Measurements from ENCODE around the gene COL5A1. TPM values are rescaled to one million over a fixed set of nuclear protein-coding genes. Genes with fewer than 3 reads are reported as not detected.
"Not testable (repeated sequence)": the region's sequence is repeated elsewhere in the genome, so short reads cannot be mapped to it uniquely, and the experiment has no call there.

COL5A1 gene
- total RNA-seq, 2 experiments from 2014 or later, result 0.10 TPM; not detected in 1

- Mint-ChIP-seq H3K4me1 (ENCODE audit: low read depth) (no peaks in the 10 kb centered on the region), H3K4me3 (no peak overlapping the region), H3K9me3 (peaks cover 8% of the 10 kb centered on the region), H3K36me3 (ENCODE audit: low read depth) (no peaks in the 10 kb centered on the region), H3K27ac (no peak overlapping the region), H3K27me3 (ENCODE audit: low read depth) (peaks cover 3% of the 10 kb centered on the region)
- intact Hi-C loops (cut with micrococcal nuclease), result no loop called here
- CTCF ChIA-PET, result no interaction called here
- no peak for DNase-seq
These were observed 35.3 kb downstream of the COL5A1 start for GRCh38 chr9:134676886-134677285.

DNA sequence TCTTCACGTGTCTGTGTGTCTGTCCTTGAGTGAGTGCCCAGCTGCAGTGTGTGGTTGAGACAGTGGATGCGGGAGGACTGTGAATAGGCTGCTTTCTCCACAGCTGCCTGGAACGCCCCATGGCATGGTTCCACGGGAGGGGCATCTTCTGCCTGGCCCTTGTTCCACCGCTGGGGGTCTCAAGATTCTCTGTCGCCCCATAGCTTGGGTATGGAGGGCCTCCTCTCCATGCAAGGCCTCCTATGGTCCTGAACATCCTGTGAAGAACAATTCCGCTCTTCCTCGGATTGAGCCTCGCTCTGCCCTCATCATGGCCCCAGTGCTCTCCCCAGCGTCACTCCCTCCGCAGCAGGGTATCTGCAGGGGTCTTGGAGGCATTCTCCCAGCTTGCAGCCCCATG lies 36.1 kb downstream of the COL5A1 start:
- intact Hi-C loops (cut with micrococcal nuclease), result no loop called here
- Mint-ChIP-seq H3K27me3 (ENCODE audit: low read depth) (peaks cover 3% of the 10 kb centered on the region), H3K36me3 (ENCODE audit: low read depth) (no peaks in the 10 kb centered on the region), H3K27ac (no peak overlapping the region), H3K4me1 (ENCODE audit: low read depth) (no peaks in the 10 kb centered on the region), H3K9me3 (peaks cover 8% of the 10 kb centered on the region), H3K4me3 (no peak overlapping the region)
- CTCF ChIA-PET, result no interaction called here
- no peak for DNase-seq

- intact Hi-C loops (cut with micrococcal nuclease), result no loop called here
- Mint-ChIP-seq H3K4me1 (ENCODE audit: low read depth) (no peaks in the 10 kb centered on the region), H3K4me3 (no peak overlapping the region), H3K9me3 (peaks cover 8% of the 10 kb centered on the region), H3K27ac (no peak overlapping the region), H3K36me3 (ENCODE audit: low read depth) (no peaks in the 10 kb centered on the region), H3K27me3 (ENCODE audit: low read depth) (no peaks in the 10 kb centered on the region)
- DNase-seq, result no peak
- CTCF ChIA-PET, result no interaction called here
These were observed 36.6 kb downstream of the COL5A1 start for GRCh38 chr9:134678206-134678605.

- Mint-ChIP-seq H3K27ac (no peak overlapping the region), H3K9me3 (peaks cover 8% of the 10 kb centered on the region), H3K36me3 (ENCODE audit: low read depth) (no peaks in the 10 kb centered on the region), H3K27me3 (ENCODE audit: low read depth) (no peaks in the 10 kb centered on the region), H3K4me1 (ENCODE audit: low read depth) (no peaks in the 10 kb centered on the region), H3K4me3 (no peak overlapping the region)
- intact Hi-C loops (cut with micrococcal nuclease), result no loop called here
- no peak for DNase-seq
- CTCF ChIA-PET, result no interaction called here
These were observed 37.3 kb downstream of the COL5A1 start for GRCh38 chr9:134678666-134679443.

DNA sequence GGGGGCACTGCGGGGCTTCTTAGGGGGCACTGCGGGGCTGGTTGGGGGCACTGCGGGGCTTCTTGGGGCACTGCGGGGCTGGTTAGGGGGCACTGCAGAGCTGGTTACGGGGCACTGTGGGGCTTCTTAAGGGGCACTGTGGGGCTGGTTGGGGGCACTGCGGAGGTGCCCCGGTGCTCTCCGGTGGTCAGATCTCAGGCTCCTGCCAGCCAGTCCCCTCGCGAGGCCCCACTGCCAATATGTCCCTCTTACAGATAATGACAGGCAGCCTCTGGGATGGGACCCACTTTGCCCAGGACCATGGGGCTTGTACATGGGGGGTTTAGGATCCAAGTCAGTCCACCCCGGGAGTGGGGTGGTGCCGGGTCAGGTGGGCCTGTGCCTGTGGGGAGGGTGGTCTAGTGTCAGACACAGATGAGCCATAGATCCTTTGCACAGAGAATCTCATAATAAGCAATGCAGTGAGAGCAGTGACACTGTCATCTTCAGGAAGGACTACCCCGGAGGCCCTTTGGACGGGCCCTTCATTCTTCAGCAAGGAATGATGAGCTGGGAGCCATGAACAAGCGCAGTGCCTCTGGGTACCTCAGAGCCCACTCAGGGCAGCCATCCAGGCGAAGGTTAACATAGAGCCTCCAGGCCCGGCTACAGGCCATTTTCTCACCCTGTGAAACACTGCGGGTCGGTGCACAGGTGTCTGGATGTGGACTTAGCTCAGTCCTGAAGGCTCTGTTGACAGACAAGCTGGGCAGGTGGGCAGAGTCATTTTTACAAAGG lies 38.2 kb downstream of the COL5A1 start:
- no peaks in the 10 kb centered on the region for H3K36me3 Mint-ChIP-seq (ENCODE audit: low read depth)
- no peak for DNase-seq
- no peaks in the 10 kb centered on the region for H3K27me3 Mint-ChIP-seq (ENCODE audit: low read depth)
- no peaks in the 10 kb centered on the region for H3K4me1 Mint-ChIP-seq (ENCODE audit: low read depth)
- intact Hi-C loops (cut with micrococcal nuclease), result no loop called here
- no peak overlapping the region for H3K27ac Mint-ChIP-seq
- H3K9me3 Mint-ChIP-seq, result peaks cover 8% of the 10 kb centered on the region
- CTCF ChIA-PET, result no interaction called here
- no peak overlapping the region for H3K4me3 Mint-ChIP-seq

DNA sequence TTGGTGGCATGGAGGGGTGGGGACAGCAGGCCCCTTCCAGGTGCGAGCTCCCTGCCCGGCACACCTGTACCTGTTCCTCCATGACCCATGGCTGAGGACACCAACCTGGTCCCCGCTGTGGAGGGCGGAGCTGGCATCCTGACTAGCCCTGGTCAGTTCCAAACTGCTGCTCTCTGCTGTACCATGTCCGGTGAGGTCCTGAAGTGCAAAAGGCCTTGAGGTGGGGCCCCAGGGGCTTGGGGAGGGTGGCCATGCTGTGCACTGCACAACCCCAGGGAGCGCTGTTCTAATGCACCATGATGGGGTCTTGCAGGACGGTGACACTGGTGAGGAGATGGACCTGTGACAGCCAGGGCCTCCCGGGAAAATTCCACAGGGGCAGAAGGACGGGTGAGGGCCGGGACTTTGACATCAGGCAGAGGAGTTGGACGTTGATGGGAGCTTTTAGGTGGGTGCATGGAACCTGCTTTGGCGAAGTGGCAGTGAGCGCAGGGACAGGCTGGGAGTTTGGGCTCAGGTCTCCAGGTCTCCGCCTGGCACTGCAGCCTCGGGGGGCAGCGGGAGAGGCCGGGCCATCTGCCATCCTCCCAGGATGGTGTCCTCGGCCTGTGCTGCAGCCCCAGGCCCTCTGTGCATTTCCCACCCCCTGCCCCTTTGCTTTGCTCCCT lies 38.9 kb downstream of the COL5A1 start:
- H3K27ac Mint-ChIP-seq, result no peak overlapping the region
- H3K36me3 Mint-ChIP-seq (ENCODE audit: low read depth), result no peaks in the 10 kb centered on the region
- CTCF ChIA-PET, result no interaction called here
- no peak for DNase-seq
- no peak overlapping the region for H3K4me3 Mint-ChIP-seq
- H3K27me3 Mint-ChIP-seq (ENCODE audit: low read depth), result no peaks in the 10 kb centered on the region
- H3K9me3 Mint-ChIP-seq, result peaks cover 5% of the 10 kb centered on the region
- H3K4me1 Mint-ChIP-seq (ENCODE audit: low read depth), result no peaks in the 10 kb centered on the region
- intact Hi-C loops (cut with micrococcal nuclease), result no loop called here

DNA sequence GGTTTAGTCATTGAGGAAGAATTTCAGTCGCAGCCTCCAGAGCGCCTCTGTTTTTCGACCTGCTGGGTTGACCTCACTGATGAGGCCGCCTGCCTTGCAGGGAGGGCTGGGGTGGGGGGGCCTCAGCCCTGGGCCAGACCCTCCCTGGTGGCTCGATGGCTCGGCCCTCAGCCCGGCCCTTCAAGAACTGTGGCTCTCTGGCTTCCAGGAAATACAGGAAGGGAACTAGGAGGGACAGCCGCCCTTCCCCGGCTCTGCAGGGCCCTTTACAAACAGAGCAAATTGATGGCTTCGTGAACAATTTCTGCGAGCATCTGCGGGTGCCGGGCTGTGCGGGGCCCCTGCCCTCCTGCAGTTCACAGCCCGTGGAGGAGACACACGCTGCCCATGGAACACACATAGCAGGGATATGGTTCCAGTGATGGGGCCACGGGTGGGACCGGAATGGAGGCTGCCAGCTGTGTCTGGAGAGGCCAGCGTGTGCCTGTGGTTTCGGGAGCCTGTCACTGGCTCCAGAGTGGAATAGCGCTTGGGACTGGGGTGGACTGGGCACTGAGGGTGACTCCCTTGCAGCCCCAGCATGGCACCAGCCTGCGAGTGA lies 39.6 kb downstream of the COL5A1 start:
- H3K9me3 Mint-ChIP-seq, result peaks cover 2% of the 10 kb centered on the region
- CTCF ChIA-PET, result no interaction called here
- H3K27me3 Mint-ChIP-seq (ENCODE audit: low read depth), result no peaks in the 10 kb centered on the region
- H3K4me1 Mint-ChIP-seq (ENCODE audit: low read depth), result no peaks in the 10 kb centered on the region
- no peak overlapping the region for H3K4me3 Mint-ChIP-seq
- no peaks in the 10 kb centered on the region for H3K36me3 Mint-ChIP-seq (ENCODE audit: low read depth)
- no peak overlapping the region for H3K27ac Mint-ChIP-seq
- intact Hi-C loops (cut with micrococcal nuclease), result no loop called here
- no peak for DNase-seq

- H3K4me1 Mint-ChIP-seq (ENCODE audit: low read depth), result no peaks in the 10 kb centered on the region
- no peak overlapping the region for H3K27ac Mint-ChIP-seq
- H3K9me3 Mint-ChIP-seq, result no peaks in the 10 kb centered on the region
- CTCF ChIA-PET, result no interaction called here
- DNase-seq, result no peak
- H3K36me3 Mint-ChIP-seq (ENCODE audit: low read depth), result no peaks in the 10 kb centered on the region
- H3K4me3 Mint-ChIP-seq, result no peak overlapping the region
- H3K27me3 Mint-ChIP-seq (ENCODE audit: low read depth), result no peaks in the 10 kb centered on the region
- intact Hi-C loops (cut with micrococcal nuclease), result no loop called here
These were observed 40.4 kb downstream of the COL5A1 start for GRCh38 chr9:134682026-134682425.

GRCh38 chr9:134682651-134683364 lies 41.2 kb downstream of the COL5A1 start:
- Mint-ChIP-seq H3K9me3 (no peaks in the 10 kb centered on the region), H3K4me3 (no peak overlapping the region), H3K27me3 (ENCODE audit: low read depth) (no peaks in the 10 kb centered on the region), H3K36me3 (ENCODE audit: low read depth) (no peaks in the 10 kb centered on the region), H3K4me1 (ENCODE audit: low read depth) (no peaks in the 10 kb centered on the region), H3K27ac (no peak overlapping the region)
- no peak for DNase-seq
- intact Hi-C loops (cut with micrococcal nuclease), result no loop called here
- CTCF ChIA-PET, result no interaction called here

GRCh38 chr9:134683714-134684374 lies 42.2 kb downstream of the COL5A1 start:
- H3K4me3 Mint-ChIP-seq, result no peak overlapping the region
- no peaks in the 10 kb centered on the region for H3K36me3 Mint-ChIP-seq (ENCODE audit: low read depth)
- intact Hi-C loops (cut with micrococcal nuclease), result no loop called here
- no peaks in the 10 kb centered on the region for H3K9me3 Mint-ChIP-seq
- no peaks in the 10 kb centered on the region for H3K27me3 Mint-ChIP-seq (ENCODE audit: low read depth)
- CTCF ChIA-PET, result no interaction called here
- H3K27ac Mint-ChIP-seq, result no peak overlapping the region
- DNase-seq, result no peak
- no peaks in the 10 kb centered on the region for H3K4me1 Mint-ChIP-seq (ENCODE audit: low read depth)

GRCh38 chr9:134684375-134684723 lies 42.7 kb downstream of the COL5A1 start:
- no peaks in the 10 kb centered on the region for H3K27me3 Mint-ChIP-seq (ENCODE audit: low read depth)
- intact Hi-C loops (cut with micrococcal nuclease), result no loop called here
- H3K27ac Mint-ChIP-seq, result no peak overlapping the region
- H3K9me3 Mint-ChIP-seq, result no peaks in the 10 kb centered on the region
- no peak overlapping the region for H3K4me3 Mint-ChIP-seq
- no peaks in the 10 kb centered on the region for H3K4me1 Mint-ChIP-seq (ENCODE audit: low read depth)
- no peak for DNase-seq
- CTCF ChIA-PET, result no interaction called here
- H3K36me3 Mint-ChIP-seq (ENCODE audit: low read depth), result no peaks in the 10 kb centered on the region

DNA sequence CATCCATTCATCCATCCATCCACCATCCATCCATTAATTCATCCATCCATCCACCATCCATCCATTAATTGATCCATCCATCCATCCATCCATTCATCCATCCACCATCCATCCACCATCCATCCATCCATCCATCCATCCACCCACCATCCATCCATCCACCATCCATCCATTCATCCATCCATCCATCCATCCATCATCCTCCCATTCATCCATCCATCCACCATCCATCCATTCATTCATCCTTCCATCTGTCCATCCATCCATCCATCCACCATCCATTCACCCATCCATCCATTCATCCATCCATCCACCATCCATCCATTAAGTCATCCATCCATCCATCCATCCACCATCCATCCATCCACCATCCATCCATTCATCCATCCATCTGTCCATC lies 43.3 kb downstream of the COL5A1 start:
- DNase-seq; CTCF ChIA-PET; intact Hi-C loops (cut with micrococcal nuclease); H3K4me3 Mint-ChIP-seq; H3K36me3 Mint-ChIP-seq (ENCODE audit: low read depth); H3K27me3 Mint-ChIP-seq (ENCODE audit: low read depth); H3K9me3 Mint-ChIP-seq; H3K4me1 Mint-ChIP-seq (ENCODE audit: low read depth); H3K27ac Mint-ChIP-seq: not testable (repeated sequence)

Measured in activated naive CD4-positive, alpha-beta T cell treated with anti-CD3 and anti-CD28 coated beads for 36 hours (primary cell).